ENCODE data around the gene KRTAP19-8.

Gene KRTAP19-8
- total RNA-seq, result 0 reads per million in 2 donors

GRCh38 chr21:31038376-31038775 is at the start of gene KRTAP19-8:
KRTAP19-8 (minus strand) TSS chr21:31038476; CDS start chr21:31038443, 33 bp downstream.
- DNase-seq, result no peak

DNA sequence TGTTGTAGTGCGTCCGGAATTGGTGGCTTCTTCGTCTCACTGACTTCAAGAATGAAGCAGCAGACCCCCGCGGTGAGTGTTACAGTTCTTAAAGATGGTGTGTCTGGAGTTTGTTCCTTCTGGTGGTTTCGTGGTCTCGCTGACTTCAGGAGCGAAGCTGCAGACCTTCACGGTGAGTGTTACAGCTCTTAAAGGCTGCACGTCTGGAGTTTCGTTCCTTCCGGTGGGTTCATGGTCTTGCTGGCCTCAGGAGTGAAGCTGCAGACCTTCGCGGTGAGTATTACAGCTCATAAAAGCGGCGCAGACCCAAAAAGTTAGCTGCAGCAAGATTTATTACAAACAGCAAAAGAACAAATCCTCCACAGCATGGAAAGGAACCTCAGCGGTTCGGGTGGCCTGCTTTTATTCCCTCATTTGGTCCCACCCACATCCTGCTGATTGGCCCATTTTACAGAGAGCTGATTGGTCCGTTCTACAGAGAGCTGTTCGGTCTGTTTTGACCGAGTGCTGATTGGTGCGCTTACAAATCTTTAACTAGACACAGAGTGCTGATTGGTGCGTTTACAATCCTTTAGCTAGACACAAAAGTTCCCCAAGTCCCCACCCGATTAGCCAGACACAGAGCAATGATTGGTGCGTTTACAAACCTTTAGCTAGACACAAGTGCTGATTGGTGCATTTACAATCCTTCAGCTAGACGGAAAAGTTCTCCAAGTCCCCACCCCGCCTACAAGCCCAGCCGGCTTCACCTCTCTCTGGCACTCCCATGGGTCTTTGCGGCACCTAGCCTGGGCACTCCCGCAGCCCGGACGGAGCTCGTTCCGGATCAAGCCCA is 49.6 kb upstream of the KRTAP19-8 start:
- no peak for DNase-seq

DNA sequence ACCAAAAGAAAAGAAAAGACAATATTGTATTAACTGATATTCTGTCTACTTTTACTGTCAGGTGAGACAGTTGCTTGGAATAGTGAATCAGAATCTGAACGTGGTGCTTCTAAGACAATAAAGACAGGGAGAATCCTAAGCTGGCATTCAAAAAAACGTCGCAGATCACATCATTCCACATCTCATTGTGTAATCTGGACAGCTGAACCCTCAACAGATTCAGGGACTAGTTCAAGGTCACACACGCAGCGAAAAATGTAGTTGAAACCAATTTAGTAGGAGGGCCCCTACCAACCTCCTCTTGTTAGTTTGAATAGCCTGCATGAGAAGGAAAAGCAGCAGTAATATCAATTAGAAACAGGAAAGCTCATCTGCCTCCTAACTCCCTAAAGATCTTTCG is 46.4 kb upstream of the KRTAP19-8 start:
- DNase-seq, result no peak

DNA sequence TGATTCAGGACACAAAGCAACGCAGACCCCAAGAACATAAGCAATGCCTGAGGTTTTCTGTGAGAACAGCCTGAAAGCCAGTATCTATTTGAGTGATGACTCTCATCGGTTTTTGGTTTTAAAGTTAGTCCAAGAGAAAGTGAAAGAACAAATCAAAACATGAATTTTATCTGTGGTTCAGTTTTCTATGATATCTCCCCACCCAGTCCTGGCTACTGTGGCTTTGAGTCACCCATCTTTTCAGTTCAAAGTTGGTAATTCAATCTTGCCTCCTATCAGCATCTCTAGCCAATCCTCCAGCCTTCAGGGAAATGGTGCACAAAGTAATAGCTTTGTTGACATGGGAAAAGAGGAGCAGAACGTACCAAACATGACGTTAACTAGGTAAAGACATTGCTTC is 40.5 kb upstream of the KRTAP19-8 start:
- no peak for DNase-seq

- no peak for DNase-seq
Observed at GRCh38 chr21:31078216-31078615, 39.9 kb upstream of the KRTAP19-8 start.

GRCh38 chr21:31075848-31076247 is 37.6 kb upstream of the KRTAP19-8 start:
- DNase-seq, result no peak

DNA sequence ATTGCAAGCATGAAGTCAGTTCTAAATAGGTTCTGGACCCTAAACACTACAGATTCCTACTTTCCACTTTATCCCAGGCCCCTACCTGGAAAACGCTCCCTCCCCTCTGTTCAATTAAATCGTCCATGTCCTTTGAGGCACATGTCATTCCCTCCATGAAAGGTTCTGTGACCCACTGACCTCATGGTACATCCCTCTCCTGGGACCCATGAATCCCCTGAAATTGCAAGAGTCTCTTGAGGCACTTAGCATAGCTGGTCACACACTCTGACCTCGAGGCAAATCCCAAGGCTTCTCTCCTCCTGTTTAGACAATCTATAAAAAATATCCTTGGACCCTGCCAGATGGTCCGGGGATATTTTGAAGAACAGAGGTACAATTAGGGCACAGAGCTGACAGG is 34.3 kb upstream of the KRTAP19-8 start:
- DNase-seq, result no peak

GRCh38 chr21:31064803-31065202 is 26.5 kb upstream of the KRTAP19-8 start:
- DNase-seq, result no peak

DNA sequence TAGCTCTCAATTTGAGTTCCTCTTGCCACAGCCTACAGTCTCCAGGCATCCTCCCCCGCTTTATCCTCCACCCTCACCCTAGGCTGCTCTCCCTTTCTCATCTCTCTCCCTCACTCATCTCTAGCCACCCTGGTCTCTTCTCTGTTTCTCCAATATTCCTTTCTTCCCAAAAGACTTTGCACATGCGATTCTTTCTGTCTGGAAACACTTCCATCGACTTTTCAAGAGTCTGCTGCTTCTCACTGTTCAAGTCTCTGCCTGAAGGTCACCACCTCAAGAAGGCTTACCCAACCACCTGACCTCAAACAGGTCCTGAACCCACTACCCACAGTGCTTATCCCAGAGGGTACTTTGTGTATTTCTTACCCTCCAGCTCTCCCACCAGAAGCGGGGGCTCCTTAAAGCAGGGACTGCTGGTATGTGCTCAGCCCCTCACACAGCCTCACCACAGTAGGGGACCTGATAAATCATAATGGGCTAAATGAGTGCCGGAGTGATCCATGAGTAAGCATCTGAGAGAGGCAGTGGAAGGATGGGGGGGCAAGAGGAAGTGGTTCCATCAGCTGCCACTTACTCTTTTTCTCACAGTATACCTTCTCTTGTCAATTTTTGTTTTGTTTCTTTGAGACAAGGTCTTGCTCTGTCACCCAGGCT is 14.3 kb upstream of the KRTAP19-8 start:
- DNase-seq, result no peak

GRCh38 chr21:31050577-31051157 is 12.4 kb upstream of the KRTAP19-8 start:
- DNase-seq, result no peak

DNA sequence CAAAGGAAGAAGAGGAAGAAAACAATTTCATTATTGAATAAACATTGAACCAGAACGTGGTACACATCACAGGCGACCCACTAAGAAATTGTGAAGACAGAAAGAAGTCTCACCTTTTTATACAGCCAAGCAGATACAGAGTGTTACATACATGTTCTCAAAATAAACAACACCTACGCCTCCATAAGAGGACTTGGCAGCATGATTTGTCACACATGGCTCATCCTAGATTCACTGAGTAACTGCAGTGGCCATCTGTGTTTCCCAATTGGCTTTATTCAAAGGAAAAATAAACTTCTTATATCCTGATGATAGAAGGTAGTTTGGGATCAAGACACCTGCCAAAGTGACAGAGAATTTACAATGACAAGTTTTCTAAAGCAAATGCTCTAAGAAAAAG is 7.6 kb upstream of the KRTAP19-8 start:
- DNase-seq, result no peak

DNA sequence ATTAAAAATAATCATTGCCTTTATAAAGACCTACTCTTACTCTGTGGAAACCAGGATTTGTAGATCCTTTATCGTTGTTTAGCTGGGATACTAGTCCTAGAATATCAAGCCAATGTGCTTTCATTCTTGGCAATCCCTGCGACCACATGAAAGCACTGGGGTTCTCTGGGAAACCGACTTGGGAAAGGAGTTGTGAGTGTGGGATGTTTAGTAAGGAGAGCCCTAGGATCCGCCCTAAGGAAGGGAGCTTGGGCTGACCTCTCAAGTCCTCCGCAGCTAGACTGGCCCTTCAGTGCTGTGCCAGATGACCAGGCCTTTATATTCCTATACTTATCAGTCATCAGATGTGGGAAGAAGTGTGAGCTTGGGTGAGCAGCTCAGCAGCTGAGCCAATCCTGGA is 5.2 kb upstream of the KRTAP19-8 start:
- DNase-seq, result no peak

DNA sequence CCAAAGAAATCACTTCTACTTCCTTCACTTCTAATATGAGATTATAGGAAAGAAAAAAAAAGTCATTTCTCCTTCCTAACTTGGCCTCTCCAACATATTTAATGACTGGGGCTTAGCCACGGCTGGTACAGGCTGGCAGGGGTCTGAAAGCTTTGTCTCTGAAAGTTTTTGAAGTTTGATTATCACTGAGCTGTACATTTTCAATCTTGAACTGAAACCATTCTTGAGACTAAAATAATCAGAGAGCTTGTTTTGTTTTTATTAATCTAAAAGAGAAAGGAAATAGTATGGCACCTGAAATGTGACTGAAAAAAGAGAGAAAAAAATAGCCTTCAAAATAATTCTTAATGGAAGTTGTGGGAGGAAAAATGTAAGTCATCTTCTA is 3.8 kb upstream of the KRTAP19-8 start:
- DNase-seq, result no peak

DNA sequence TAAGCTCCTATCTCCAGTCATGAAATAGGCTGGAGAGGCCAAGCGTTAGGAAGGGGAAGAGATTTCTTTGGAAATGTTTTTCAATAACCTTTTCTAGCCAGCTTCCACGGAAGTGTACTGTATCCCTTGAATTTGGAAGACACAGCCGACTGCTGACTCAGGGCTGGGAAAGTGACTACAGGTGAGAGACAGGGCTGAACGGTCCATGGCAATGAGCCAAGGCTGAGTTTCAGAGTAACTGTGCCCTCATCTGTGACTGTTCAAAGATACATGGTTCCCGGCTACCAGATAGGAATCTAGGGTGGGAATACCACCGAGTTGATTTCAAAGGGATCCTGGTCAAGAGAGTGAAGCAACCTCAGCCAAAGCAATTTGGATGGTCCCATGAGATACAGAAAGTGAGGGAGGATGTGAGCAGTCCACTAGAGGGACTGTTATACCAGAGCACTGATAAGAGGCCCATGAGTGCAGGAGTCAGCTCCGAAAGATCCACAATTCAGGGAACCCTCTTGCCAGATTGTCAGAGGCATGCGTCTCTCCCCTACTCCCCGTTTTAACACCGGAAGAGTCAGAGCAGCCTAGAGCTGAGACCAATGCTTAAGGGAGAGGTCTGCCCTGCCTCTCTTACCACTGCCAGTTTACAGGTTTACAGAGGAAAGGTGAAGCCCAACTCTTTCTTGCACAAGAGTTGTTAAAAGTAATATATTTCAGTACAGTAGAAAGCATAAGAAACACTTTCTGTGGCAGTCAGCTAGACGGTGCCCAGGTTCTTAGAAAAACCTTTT is 3.2 kb upstream of the KRTAP19-8 start:
- DNase-seq, result no peak

- no peak for DNase-seq
Observed at GRCh38 chr21:31034378-31034777, 3.9 kb downstream of the KRTAP19-8 start.

DNA sequence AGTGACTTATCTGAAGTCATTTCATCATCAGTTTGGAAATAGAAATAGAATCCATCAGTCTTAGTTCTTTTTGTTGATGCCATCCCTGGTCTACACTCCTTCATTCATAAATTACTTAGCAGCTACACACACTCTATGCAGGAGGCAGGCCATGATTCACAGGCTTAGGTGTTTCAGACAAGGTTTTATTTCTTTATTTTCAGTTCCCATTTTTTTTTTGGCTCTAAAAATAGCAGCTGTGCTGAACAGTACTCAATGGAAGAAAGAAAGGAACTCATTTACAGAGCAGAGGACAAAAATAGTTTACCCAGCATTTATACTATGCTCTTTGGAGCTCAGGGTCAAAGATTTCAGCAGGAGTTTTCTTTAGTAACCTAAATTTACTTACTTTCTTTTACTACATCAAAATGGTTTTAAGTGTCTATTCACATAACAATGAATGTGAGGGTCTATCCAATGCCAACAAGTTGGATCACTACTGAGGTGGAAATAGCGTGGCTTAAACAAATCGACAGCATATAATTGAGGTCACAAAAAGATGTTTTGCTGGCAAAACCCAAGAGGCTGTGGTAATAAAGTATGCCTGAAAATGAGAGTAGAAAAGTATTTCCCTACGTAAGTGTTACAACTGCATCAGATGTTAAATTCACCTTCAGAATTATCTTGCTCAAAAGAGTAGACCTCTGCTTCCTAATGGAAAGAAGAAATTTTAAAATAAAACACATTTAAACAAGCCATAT is 7.7 kb downstream of the KRTAP19-8 start:
- DNase-seq, result no peak

DNA sequence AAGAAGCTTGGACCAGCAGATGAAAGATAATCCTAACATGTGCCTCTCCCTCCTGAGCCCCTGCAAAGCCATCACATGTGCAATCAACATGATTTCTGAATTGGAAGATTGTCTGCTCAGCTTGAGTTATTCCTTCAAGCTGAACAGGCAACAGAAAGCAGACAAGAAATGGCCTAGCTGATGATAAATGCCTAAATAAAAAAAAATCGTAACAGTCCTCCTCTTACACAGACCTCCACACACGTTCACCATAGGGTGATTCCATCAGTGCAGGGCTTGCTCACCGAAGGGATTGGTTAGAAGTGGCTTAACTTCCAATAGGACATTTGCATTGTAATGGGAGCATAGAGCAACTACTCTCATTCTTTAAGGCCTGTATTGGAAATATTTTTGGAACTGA is 14.6 kb downstream of the KRTAP19-8 start:
- no peak for DNase-seq

DNA sequence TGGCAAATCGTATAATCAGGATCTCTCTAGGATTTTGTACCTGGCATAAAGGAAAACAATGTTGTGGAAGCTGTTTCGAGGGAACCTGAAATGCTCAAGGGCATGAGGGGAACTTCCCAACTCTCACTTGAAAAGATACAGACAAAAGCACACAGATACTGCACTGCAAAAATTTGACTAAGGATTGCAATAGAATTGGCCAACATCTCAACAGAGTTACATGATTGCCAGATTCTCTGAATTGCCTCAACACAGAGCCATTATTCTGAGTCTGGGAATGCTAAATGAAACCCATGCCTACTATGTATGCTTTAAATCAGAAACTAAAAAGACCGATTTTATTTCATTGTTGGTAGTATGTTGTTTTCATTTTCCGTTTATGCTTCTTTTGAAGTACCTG is 16.0 kb downstream of the KRTAP19-8 start:
- DNase-seq, result no peak

DNA sequence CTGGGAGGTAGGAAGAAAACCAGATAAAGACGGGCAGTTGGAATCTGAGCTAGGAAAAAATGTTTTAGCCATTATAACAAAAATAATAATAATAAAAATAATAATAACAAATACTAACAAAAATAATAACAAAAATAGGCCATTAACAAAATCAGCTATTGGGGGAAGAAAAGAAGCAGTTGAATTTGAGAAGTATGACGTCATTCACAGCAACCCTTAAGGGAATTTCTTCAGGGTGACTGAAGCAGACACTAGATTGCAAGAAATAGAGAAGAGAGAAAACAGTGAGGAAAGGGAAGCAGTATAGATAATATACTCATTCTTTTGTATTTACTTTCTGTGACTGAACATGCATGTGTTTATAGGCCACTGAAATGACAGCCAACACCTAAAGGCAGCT is 20.0 kb downstream of the KRTAP19-8 start:
- no peak for DNase-seq

- no peak for DNase-seq
Observed at GRCh38 chr21:31014891-31015290, 23.4 kb downstream of the KRTAP19-8 start.

GRCh38 chr21:31012133-31013089 is 25.9 kb downstream of the KRTAP19-8 start:
- DNase-seq, result no peak

All from activated gamma-delta T cell (primary cell).